Gastrocnemius medialis (tissue), 4 donors: ENCODE data around the gene NEMF. TPM values are rescaled to one million over a fixed set of nuclear protein-coding genes. Genes with fewer than 3 reads are reported as not detected.

Source experiments
- ATAC-seq, 2 donors: fragments of 150-250 bp; one replicate each; pipeline ENCODE4 v1.9.1; 2016
- DNase-seq, 2 donors: peaks; one replicate each; pipeline ENCODE4 v3.0.0-alpha.2; 2019
- H3K27ac ChIP-seq, 4 donors: fragments of 200-600 bp; sonication (generic); 1 replicate in 1 of 4; 2 replicates in 3 of 4; pipeline ENCODE4 v1.5.1; 2016 to 2018; ENCODE audit warnings: mild to moderate bottlenecking in 2 of 4, moderate library complexity in 1 of 4
- H3K27me3 ChIP-seq, 3 donors: fragments of 200-600 bp; sonication (generic) in 2 of 3; 1 replicate in 1 of 3; 2 replicates in 2 of 3; pipeline versions ENCODE4 v1.5.1 to v1.6.0; 2016 to 2019; ENCODE audit warnings: mild to moderate bottlenecking in 1 of 3, moderate library complexity in 1 of 3
- H3K36me3 ChIP-seq, 2 donors: fragments of 200-600 bp; sonication (generic) in 1 of 2; one replicate each; pipeline ENCODE4 v1.5.1; 2017 to 2018
- H3K4me1 ChIP-seq, 2 donors: fragments of 200-600 bp; sonication (generic) in 1 of 2; one replicate each; pipeline ENCODE4 v1.5.1; 2016 to 2017; ENCODE audit warnings: mild to moderate bottlenecking in 2 of 2
- H3K4me3 ChIP-seq, 4 donors: fragments of 200-600 bp; sonication (generic) in 3 of 4; 1 replicate in 1 of 4; 2 replicates in 3 of 4; pipeline ENCODE4 v1.5.1; 2016 to 2019; ENCODE audit warnings: mild to moderate bottlenecking in 2 of 4
- H3K9me3 ChIP-seq, 3 donors: fragments of 200-600 bp; sonication (generic) in 2 of 3; 1 replicate in 1 of 3; 2 replicates in 2 of 3; pipeline ENCODE4 v1.5.1; 2016 to 2019
- CTCF ChIP-seq, 5 experiments: fragments of 450-650 bp in 3 of 5; fragments of 200-600 bp in 2 of 5; sonication (generic) in 2 of 5; IDR thresholded peaks in 4 of 5; conservative IDR thresholded peaks in 1 of 5; 1 replicate in 4 of 5; 2 replicates in 1 of 5; pipeline ENCODE4 v1.5.1; 2016 to 2019; ENCODE audit warnings: antibody characterized with exemption in 5 of 5, mild to moderate bottlenecking in 3 of 5, moderate library complexity in 3 of 5
- POLR2A ChIP-seq, 2 donors: fragments of 450-650 bp; IDR thresholded peaks; one replicate each; pipeline ENCODE4 v1.6.1; 2017; ENCODE audit warnings: antibody characterized with exemption in 2 of 2, mild to moderate bottlenecking in 2 of 2, moderate library complexity in 2 of 2
- in situ Hi-C, 4 donors: fragments of 200-750 bp; cut with MboI; loops; one replicate each; pipeline versions ENCODE4 v1.15.0 to v1.8.0; 2017; ENCODE audit warnings: low sequenced_read_pairs in 4 of 4
- intact Hi-C: fragments of 100-400 bp; cut with DNase I; formaldehyde crosslinking; loops from one replicate; pipeline ENCODE4 v1.15.1; 2023; ENCODE audit warnings: low total_unique reads
- total RNA-seq, 4 donors: library from RNA; depleted of rRNA; stranded (reverse); fragments of >200 nt; gene quantifications; one replicate each; pipeline versions ENCODE4 v1.1.0 to v1.2.3, GENCODE V29; 2016

The NEMF gene
- total RNA-seq, 4 donors from 2014 or later, result 56.5 to 71.1 (median 65.2) TPM

- Histone ChIP-seq H3K27ac (peak overlapping the region; percentile 94 to 100 (median 96)), H3K27me3 (no peaks in the 10 kb centered on the region), H3K9me3 (no peaks in the 10 kb centered on the region), H3K4me1 (peaks cover 35 to 37% of the 10 kb centered on the region in 2 donors), H3K4me3 (peak overlapping the region; percentile 84 to 100 (median 88)), H3K36me3 (peaks cover 0 to 22% of the 10 kb centered on the region in 2 donors)
- ATAC-seq, result no peak
- intact Hi-C loops (loop anchor here (2.0 to 10.0 kb wide), 3 partner anchors 76 to 346 kb away; partner anchors contain the start of genes KLHDC1, NEMF and VCPKMT), in situ Hi-C loops (loop anchor here in 2 of 4 donors (10.0 kb wide), 1 partner anchor 134 kb away; the partner anchor contains the start of gene DNAAF2 (in 2 of the 2))
- no peak for DNase-seq
- TF ChIP-seq CTCF (IDR thresholded peaks at IDR 0.05 in 4 of 5, conservative IDR thresholded peaks at IDR 0.05 in 1 of 5) (no peak), POLR2A (IDR thresholded peaks at IDR 0.05) (no peak)
Observed at GRCh38 chr14:49769171-49769570, 83.4 kb downstream of the NEMF start.

GRCh38 chr14:49768301-49769121 lies 84.1 kb downstream of the NEMF start:
- Histone ChIP-seq H3K4me1 (peaks cover 33 to 37% of the 10 kb centered on the region in 2 donors), H3K36me3 (peaks cover 0 to 16% of the 10 kb centered on the region in 2 donors), H3K27me3 (no peaks in the 10 kb centered on the region), H3K27ac (peak overlapping the region; percentile 94 to 100 (median 96)), H3K4me3 (peak overlapping the region; percentile 84 to 100 (median 88)), H3K9me3 (no peaks in the 10 kb centered on the region)
- intact Hi-C loops, result loop anchor here (1.0 to 10.0 kb wide), 4 partner anchors 76 to 346 kb away; partner anchors contain the start of genes KLHDC1, NEMF and VCPKMT
- DNase-seq, result peak; percentile 29 to 66
- TF ChIP-seq POLR2A (IDR thresholded peaks at IDR 0.05), result no peak
- TF ChIP-seq CTCF (IDR thresholded peaks at IDR 0.05 in 4 of 5, conservative IDR thresholded peaks at IDR 0.05 in 1 of 5), result no peak
- peak; percentile 59 to 67 for ATAC-seq
- in situ Hi-C loops, result loop anchor here in 2 of 4 donors (10.0 kb wide), 1 partner anchor 134 kb away; the partner anchor contains the start of gene DNAAF2 (in 2 of the 2)

- TF ChIP-seq CTCF (IDR thresholded peaks at IDR 0.05 in 4 of 5, conservative IDR thresholded peaks at IDR 0.05 in 1 of 5), result peak; percentile 39 to 56 (median 46)
- peak; percentile 92 to 98 for TF ChIP-seq POLR2A (IDR thresholded peaks at IDR 0.05)
- peak; percentile 91 to 92 for ATAC-seq
Observed at GRCh38 chr14:49767571-49768300, 84.9 kb downstream of the NEMF start, which contains the start of gene KLHDC2. Gene KLHDC2 (plus strand): TSS chr14:49768153. CDS start chr14:49768469, 316 bp downstream.

GRCh38 chr14:49767270-49767570 lies 85.4 kb downstream of the NEMF start:
- H3K27me3 ChIP-seq, result no peaks in the 10 kb centered on the region
- TF ChIP-seq POLR2A (IDR thresholded peaks at IDR 0.05), result no peak
- no peak for TF ChIP-seq CTCF (IDR thresholded peaks at IDR 0.05 in 4 of 5, conservative IDR thresholded peaks at IDR 0.05 in 1 of 5)
- no peak for DNase-seq
- peaks cover 33 to 37% of the 10 kb centered on the region in 2 donors for H3K4me1 ChIP-seq
- no peak for ATAC-seq
- peak overlapping the region; percentile 94 to 100 (median 96) for H3K27ac ChIP-seq
- no peaks in the 10 kb centered on the region for H3K9me3 ChIP-seq
- peaks cover 0 to 9% of the 10 kb centered on the region in 2 donors for H3K36me3 ChIP-seq
- intact Hi-C loops (loop anchor here (5.0 to 10.0 kb wide), 2 partner anchors 85 to 348 kb away; partner anchors contain the start of genes NEMF and VCPKMT), in situ Hi-C loops (loop anchor here in 2 of 4 donors (10.0 kb wide), 1 partner anchor 132 kb away; the partner anchor contains the start of gene DNAAF2 (in 2 of the 2))
- peak overlapping the region; percentile 68 to 100 (median 86) for H3K4me3 ChIP-seq

More at GRCh38 chr14:49767571-49768300, 84.9 kb downstream of the NEMF start, which contains the start of gene KLHDC2:
- peak; percentile 85 to 87 for DNase-seq
- intact Hi-C loops, result loop anchor here (1.0 to 10.0 kb wide), 4 partner anchors 75 to 347 kb away; partner anchors contain the start of genes KLHDC1, NEMF and VCPKMT
- in situ Hi-C loops, result loop anchor here in 2 of 4 donors (10.0 kb wide), 1 partner anchor 133 kb away; the partner anchor contains the start of gene DNAAF2 (in 2 of the 2)
- H3K36me3 ChIP-seq, result peaks cover 0 to 14% of the 10 kb centered on the region in 2 donors
- no peaks in the 10 kb centered on the region for H3K27me3 ChIP-seq
- peak within 1 kb of the TSS; percentile 84 to 100 (median 88) for H3K4me3 ChIP-seq
- H3K9me3 ChIP-seq, result no peaks in the 10 kb centered on the region
- peaks cover 33 to 37% of the 10 kb centered on the region in 2 donors for H3K4me1 ChIP-seq
- H3K27ac ChIP-seq, result peak within 1 kb of the TSS; percentile 94 to 100 (median 96)
